Left hindlimb (tissue), 1 donor: ENCODE data around the gene C1orf21.

Experiments used
- DNase-seq: peaks from one replicate; pipeline ENCODE4 v3.0.0-alpha.2; 2018

The C1orf21 gene

DNA sequence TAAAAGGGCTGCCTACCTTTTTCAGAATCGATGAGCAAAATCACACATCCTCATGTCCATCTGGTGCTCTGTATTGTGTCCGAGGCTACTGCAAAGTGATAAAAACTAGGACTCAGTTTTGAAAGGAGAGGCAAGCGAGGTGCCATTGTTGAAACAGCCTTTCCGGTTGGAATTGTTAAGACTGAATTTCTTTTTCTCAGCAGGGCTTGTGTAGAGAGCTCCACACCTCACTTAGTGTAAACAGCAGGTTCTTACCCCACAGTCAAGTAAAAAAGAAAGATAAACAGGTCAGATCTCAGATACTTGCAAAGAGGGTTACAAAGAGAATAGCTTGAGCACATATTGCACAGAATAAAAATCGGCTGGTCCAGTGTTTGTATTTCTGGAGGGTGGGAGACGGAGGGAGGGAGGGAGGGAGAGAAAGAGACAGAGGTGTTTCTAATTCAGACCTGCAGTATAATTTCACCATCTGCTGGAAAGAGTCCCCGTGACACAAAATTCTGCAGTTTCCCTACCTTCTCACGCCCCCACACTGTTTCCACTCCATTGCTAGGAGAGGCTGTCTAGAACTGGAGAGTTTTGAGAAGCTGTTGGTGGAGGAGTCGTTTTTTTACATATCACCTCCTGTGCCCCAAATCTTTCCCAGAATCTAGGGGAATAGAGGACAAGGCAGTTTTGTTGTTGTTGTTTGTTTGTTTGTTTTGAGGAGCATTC is 285.3 kb downstream of the C1orf21 start:
- no peak for DNase-seq

DNA sequence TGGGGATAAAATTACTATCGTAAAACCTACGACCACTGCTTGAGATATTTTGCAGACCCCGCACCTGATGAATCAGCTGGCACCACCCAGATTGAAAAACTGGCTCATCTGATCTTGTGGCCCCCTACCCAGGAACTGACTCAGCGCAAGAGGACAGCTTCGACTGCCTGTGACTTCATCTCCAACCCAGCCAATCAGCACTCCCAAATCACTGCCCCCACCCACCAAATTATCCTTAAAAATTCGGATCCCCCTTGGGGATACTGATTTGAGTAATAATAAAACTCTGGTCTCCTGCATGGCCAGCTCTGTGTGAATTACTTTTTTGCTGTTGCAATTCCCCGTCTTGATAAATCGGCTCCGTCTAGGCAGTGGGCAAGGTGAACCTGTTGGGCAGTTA is 286.5 kb downstream of the C1orf21 start:
- DNase-seq = no peak

DNA sequence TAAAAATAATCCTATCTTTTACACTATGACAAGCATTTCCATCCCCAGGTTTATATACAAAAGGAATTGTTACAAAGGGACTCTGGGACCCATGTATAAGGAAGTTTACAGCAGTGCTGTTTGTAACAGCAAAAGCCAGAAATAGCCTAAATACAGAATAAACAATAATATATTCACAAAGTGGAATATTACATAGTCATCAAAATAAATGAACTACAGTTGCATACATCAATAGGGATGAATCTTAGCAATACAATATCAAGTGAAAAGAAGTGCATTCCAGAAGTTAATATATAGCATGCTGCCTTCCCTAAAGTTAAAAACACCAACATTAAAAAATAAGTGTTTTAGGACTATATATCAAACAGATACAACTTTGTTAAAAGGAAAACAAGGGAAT is 290.5 kb downstream of the C1orf21 start:
- DNase-seq = no peak
